IPS DF 19.7 (cell line): ENCODE results near the gene TEX264.
"Not testable (repeated sequence)": the region's sequence is repeated elsewhere in the genome, so short reads cannot be mapped to it uniquely, and the experiment has no call there.

ENCODE experiments used
- DNase-seq: peaks from one replicate; pipeline ENCODE4 v3.0.0-alpha.2; 2013; ENCODE audit warnings: low read depth, low spot score

TEX264 gene

GRCh38 chr3:51670823-51671733 is at the start of gene TEX264:
Gene TEX264 (plus strand): TSS chr3:51671252. CDS start chr3:51674305, 3,053 bp downstream.
- no peak for DNase-seq

- DNase-seq: no peak
Measured at GRCh38 chr3:51622413-51622812, 48.6 kb upstream of the TEX264 start.

GRCh38 chr3:51622868-51623267 is 48.2 kb upstream of the TEX264 start:
- no peak for DNase-seq

- no peak for DNase-seq
Measured at GRCh38 chr3:51630513-51630912, 40.5 kb upstream of the TEX264 start.

GRCh38 chr3:51637144-51637940 is 33.7 kb upstream of the TEX264 start:
- DNase-seq: no peak

GRCh38 chr3:51637941-51638471 is 33.0 kb upstream of the TEX264 start:
- peak; percentile 72 for DNase-seq

GRCh38 chr3:51642462-51642861 is 28.6 kb upstream of the TEX264 start:
- DNase-seq: no peak

GRCh38 chr3:51646091-51646490 is 25.0 kb upstream of the TEX264 start:
- DNase-seq: no peak

GRCh38 chr3:51652103-51652502 is 18.9 kb upstream of the TEX264 start:
- not testable (repeated sequence) for DNase-seq

GRCh38 chr3:51653409-51653808 is 17.6 kb upstream of the TEX264 start:
- DNase-seq: not testable (repeated sequence)

GRCh38 chr3:51657234-51657633 is 13.8 kb upstream of the TEX264 start:
- DNase-seq: no peak

- DNase-seq: no peak
Measured at GRCh38 chr3:51659942-51660341, 11.1 kb upstream of the TEX264 start.

- DNase-seq: no peak
Measured at GRCh38 chr3:51662456-51662855, 8.6 kb upstream of the TEX264 start.

- no peak for DNase-seq
Measured at GRCh38 chr3:51668756-51669155, 2.3 kb upstream of the TEX264 start.

- DNase-seq: peak; percentile 69
Measured at GRCh38 chr3:51669241-51670052, 1.6 kb upstream of the TEX264 start.

GRCh38 chr3:51670053-51670822 is 814 bp upstream of the TEX264 start:
- DNase-seq: no peak

GRCh38 chr3:51671734-51672475 is 853 bp downstream of the TEX264 start:
- peak; percentile 52 for DNase-seq

GRCh38 chr3:51673181-51673801 is 2.2 kb downstream of the TEX264 start:
- DNase-seq: no peak
